PC-3 (cell line): ENCODE data around the gene TNRC18. TPM values are rescaled to one million over a fixed set of nuclear protein-coding genes. Genes with fewer than 3 reads are reported as not detected.

Experiments used
- ATAC-seq: fragments of 200-7000 bp; cut with Tn5 transposase; 2 replicates; pipeline ENCODE4 v1.9.1; 2020; ENCODE audit warnings: mild to moderate bottlenecking, moderate library complexity
- BruUV-seq: library from RNA; stranded (reverse); fragments of 400-500 nt; replicated peaks from 2 replicates; lab custom pipeline; 2021; lab: Mats Ljungman, UMichigan
- CTCF ChIA-PET: fragments of 300-600 bp; sonication (Branson Sonifier 250); formaldehyde crosslinking; loops from one replicate; lab custom pipeline; 2022; ENCODE audit warnings: antibody characterized with exemption; lab: Charles Lee
- POLR2A ChIA-PET: fragments of 300-600 bp; sonication (Branson Sonifier 250); formaldehyde crosslinking; loops from one replicate; lab custom pipeline; 2022; ENCODE audit warnings: antibody characterized with exemption; ENCODE audit not compliant: unreplicated experiment; lab: Charles Lee
- DNase-seq: peaks from one replicate; pipeline ENCODE4 v3.0.0-alpha.2; 2015
- H2AFZ ChIP-seq: fragments of 300-600 bp; sonication (generic); 2 replicates; pipeline ENCODE4 v1.6.0; 2016; ENCODE audit warnings: antibody characterized with exemption, low read length
- H3F3A ChIP-seq: fragments of 300-600 bp; sonication (generic); one replicate; pipeline ENCODE4 v1.6.0; 2017; ENCODE audit warnings: antibody characterized with exemption, low read length, control low read depth, mild to moderate bottlenecking; ENCODE audit not compliant: unreplicated experiment
- H3K27ac ChIP-seq: fragments of 300-600 bp; sonication (generic); 2 replicates; pipeline ENCODE4 v1.5.1; 2016; ENCODE audit warnings: mild to moderate bottlenecking, low read length
- H3K27me3 ChIP-seq: fragments of 300-600 bp; sonication (generic); 2 replicates; pipeline ENCODE4 v1.6.1; 2016; ENCODE audit warnings: low read length, mixed read lengths
- H3K36me3 ChIP-seq: fragments of 300-600 bp; sonication (generic); 2 replicates; pipeline ENCODE4 v1.6.1; 2016; ENCODE audit warnings: low read depth, mixed run types, low read length, mixed read lengths
- H3K4me1 ChIP-seq: fragments of 300-600 bp; sonication (generic); 2 replicates; pipeline ENCODE4 v1.5.1; 2016; ENCODE audit warnings: low read length; ENCODE audit not compliant: insufficient read depth
- H3K4me2 ChIP-seq: fragments of 300-600 bp; sonication (generic); 2 replicates; pipeline ENCODE4 v1.6.0; 2016; ENCODE audit warnings: low read length
- H3K4me3 ChIP-seq: fragments of 300-600 bp; sonication (generic); 2 replicates; pipeline ENCODE4 v1.5.1; 2016; ENCODE audit warnings: mild to moderate bottlenecking, low read length, mixed read lengths
- H3K79me2 ChIP-seq: fragments of 300-600 bp; sonication (generic); 2 replicates; pipeline ENCODE4 v1.6.1; 2017; ENCODE audit warnings: low read length, mixed read lengths
- H3K9ac ChIP-seq: fragments of 300-600 bp; sonication (generic); 2 replicates; pipeline ENCODE4 v1.6.0; 2016; ENCODE audit warnings: mild to moderate bottlenecking, low read length
- H3K9me2 ChIP-seq: fragments of 300-600 bp; sonication (generic); replicated peaks from 2 replicates; pipeline ENCODE4 v1.6.1; 2016; ENCODE audit warnings: mixed run types, low read length, mixed read lengths
- H3K9me3 ChIP-seq: fragments of 300-600 bp; sonication (generic); 2 replicates; pipeline ENCODE4 v1.6.1; 2016; ENCODE audit warnings: low read length, mixed read lengths
- H4K20me1 ChIP-seq: fragments of 300-600 bp; sonication (generic); 2 replicates; pipeline ENCODE4 v1.6.1; 2016; ENCODE audit warnings: low read length, mixed read lengths
- CTCF ChIP-seq: fragments of 300-600 bp; sonication (generic); conservative IDR thresholded peaks from 2 replicates; pipeline ENCODE4 v1.5.1; 2017; ENCODE audit warnings: antibody characterized with exemption, low read depth, mild to moderate bottlenecking, low read length
- EZH2 ChIP-seq: fragments of 300-600 bp; sonication (generic); IDR thresholded peaks from one replicate; pipeline ENCODE4 v1.6.1; 2017; ENCODE audit warnings: antibody characterized with exemption, mild to moderate bottlenecking, low read length; ENCODE audit not compliant: unreplicated experiment
- EZH2phosphoT487 ChIP-seq: fragments of 300-600 bp; sonication (generic); IDR thresholded peaks from 2 replicates; pipeline ENCODE4 v1.6.1; 2018; ENCODE audit warnings: mild to moderate bottlenecking, antibody characterized with exemption, low read length, borderline replicate concordance
- intact Hi-C: fragments of 100-400 bp; cut with micrococcal nuclease; formaldehyde crosslinking; loops from 2 replicates; pipeline ENCODE4 v1.9.0; 2023
- total RNA-seq: library from RNA; depleted of rRNA; stranded (reverse); fragments of >200 nt; gene quantifications from 2 replicates; pipeline ENCODE4 v1.2.3, GENCODE V29; 2014

The TNRC18 gene
- total RNA-seq, 1 experiment from 2014 or later: 26.8 TPM

DNA sequence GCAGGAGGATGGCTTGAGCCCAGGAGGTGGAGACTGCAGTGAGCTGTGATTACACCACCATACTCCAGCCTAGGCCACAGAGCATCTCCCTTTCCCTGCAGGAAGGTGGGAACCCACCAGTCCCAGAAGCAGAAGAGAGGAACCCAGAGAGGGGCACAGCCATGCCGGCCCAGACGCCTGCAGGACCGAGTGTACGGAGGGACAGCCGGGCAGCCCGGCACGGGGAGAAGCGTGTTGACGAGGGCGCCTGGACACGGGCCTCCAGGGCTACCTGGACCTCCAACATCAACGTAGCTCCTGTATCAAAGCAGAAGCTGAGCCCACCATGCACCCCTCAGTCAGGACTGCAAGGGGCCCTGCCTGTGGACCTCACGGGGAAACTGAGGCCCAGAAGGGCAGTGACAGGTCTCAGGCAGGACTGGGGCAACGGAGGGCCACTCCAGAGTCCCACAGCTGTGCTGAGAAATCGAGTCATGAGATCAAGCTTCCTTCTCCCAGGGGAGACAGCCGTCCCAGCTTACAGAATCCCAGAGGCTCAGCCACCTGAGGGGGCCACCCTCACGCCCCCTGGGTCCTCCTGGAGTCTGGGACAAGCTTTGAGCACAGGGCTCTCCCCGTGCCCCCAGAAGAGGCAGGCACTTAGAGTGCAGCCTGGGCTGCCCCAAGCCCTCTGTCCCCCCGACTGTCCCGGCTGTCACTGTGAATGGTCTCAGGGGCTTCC is 43.1 kb downstream of the TNRC18 start:
- Histone ChIP-seq H3K79me2 (peaks cover 50% of the 10 kb centered on the region), H3K36me3 (no peaks in the 10 kb centered on the region), H3K9me2 (no peaks in the 10 kb centered on the region), H3K9ac (no peak overlapping the region), H3K27ac (no peak overlapping the region), H2AFZ (no peak overlapping the region), H3K4me2 (no peak overlapping the region), H3K4me3 (no peak overlapping the region), H3K27me3 (no peaks in the 10 kb centered on the region), H4K20me1 (peaks cover 11% of the 10 kb centered on the region; the same call in 1 of the 2 replicates), H3K9me3 (no peaks in the 10 kb centered on the region), H3F3A (no peaks in the 10 kb centered on the region), H3K4me1 (no peaks in the 10 kb centered on the region)
- ATAC-seq (no peak), DNase-seq (no peak)
- ChIA-PET POLR2A (interaction anchor here (0.6 kb wide), 1 partner anchor 10 kb away, joined by 8 read pairs; no protein-coding TSS in a partner anchor), CTCF (no interaction called here)
- BruUV-seq: no TSS peak
- no peak for TF ChIP-seq CTCF
- TF ChIP-seq EZH2: no peak
- no peak for TF ChIP-seq EZH2phosphoT487
- intact Hi-C loops: no loop called here

GRCh38 chr7:5379546-5379945 is 44.1 kb downstream of the TNRC18 start:
- H3K9me2 ChIP-seq: no peaks in the 10 kb centered on the region
- no peak for ATAC-seq
- ChIA-PET POLR2A (no interaction called here), CTCF (no interaction called here)
- H3K27me3 ChIP-seq: no peaks in the 10 kb centered on the region
- no peak overlapping the region for H3K27ac ChIP-seq
- H2AFZ ChIP-seq: no peak overlapping the region
- no peaks in the 10 kb centered on the region for H3K9me3 ChIP-seq
- peaks cover 46% of the 10 kb centered on the region for H3K79me2 ChIP-seq
- H4K20me1 ChIP-seq: peaks cover 11% of the 10 kb centered on the region; the same call in 1 of the 2 replicates
- intact Hi-C loops: no loop called here
- no peak for TF ChIP-seq EZH2phosphoT487
- no peak for TF ChIP-seq CTCF
- TF ChIP-seq EZH2: no peak
- H3F3A ChIP-seq: no peaks in the 10 kb centered on the region
- H3K36me3 ChIP-seq: no peaks in the 10 kb centered on the region
- no peak overlapping the region for H3K9ac ChIP-seq
- H3K4me1 ChIP-seq: no peaks in the 10 kb centered on the region
- no peak overlapping the region for H3K4me2 ChIP-seq
- no TSS peak for BruUV-seq
- no peak for DNase-seq
- no peak overlapping the region for H3K4me3 ChIP-seq

- Histone ChIP-seq H3K9ac (no peak overlapping the region), H3K27me3 (no peaks in the 10 kb centered on the region), H3K79me2 (peaks cover 34% of the 10 kb centered on the region), H3K9me2 (no peaks in the 10 kb centered on the region), H3K27ac (no peak overlapping the region), H4K20me1 (peaks cover 11% of the 10 kb centered on the region; the same call in 1 of the 2 replicates), H3K9me3 (no peaks in the 10 kb centered on the region), H3K36me3 (no peaks in the 10 kb centered on the region), H3K4me2 (no peak overlapping the region), H3K4me1 (no peaks in the 10 kb centered on the region), H3K4me3 (no peak overlapping the region), H2AFZ (no peak overlapping the region), H3F3A (no peaks in the 10 kb centered on the region)
- POLR2A ChIA-PET: no interaction called here
- CTCF ChIA-PET: no interaction called here
- intact Hi-C loops: no loop called here
- BruUV-seq: no TSS peak
- no peak for ATAC-seq
- no peak for DNase-seq
- no peak for TF ChIP-seq CTCF
- no peak for TF ChIP-seq EZH2
- no peak for TF ChIP-seq EZH2phosphoT487
These were observed 45.8 kb downstream of the TNRC18 start for GRCh38 chr7:5377816-5378215.
